GM12875 (cell line): Measurements from ENCODE around the gene COX7A2.

Source experiments
- H3K4me3 ChIP-seq: one replicate; pipeline ENCODE4 v1.5.1; 2011; ENCODE audit warnings: low read depth, low read length, control low read depth
- TF ChIP-seq, protein P1 (sequence below): IDR thresholded peaks from 2 replicates; pipeline ENCODE4 v1.5.1; 2011; ENCODE audit warnings: low read depth, mild to moderate bottlenecking, control low read depth, inconsistent platforms, low read length, moderate library complexity, borderline replicate concordance; ENCODE audit not compliant: insufficient read depth

Gene COX7A2

DNA sequence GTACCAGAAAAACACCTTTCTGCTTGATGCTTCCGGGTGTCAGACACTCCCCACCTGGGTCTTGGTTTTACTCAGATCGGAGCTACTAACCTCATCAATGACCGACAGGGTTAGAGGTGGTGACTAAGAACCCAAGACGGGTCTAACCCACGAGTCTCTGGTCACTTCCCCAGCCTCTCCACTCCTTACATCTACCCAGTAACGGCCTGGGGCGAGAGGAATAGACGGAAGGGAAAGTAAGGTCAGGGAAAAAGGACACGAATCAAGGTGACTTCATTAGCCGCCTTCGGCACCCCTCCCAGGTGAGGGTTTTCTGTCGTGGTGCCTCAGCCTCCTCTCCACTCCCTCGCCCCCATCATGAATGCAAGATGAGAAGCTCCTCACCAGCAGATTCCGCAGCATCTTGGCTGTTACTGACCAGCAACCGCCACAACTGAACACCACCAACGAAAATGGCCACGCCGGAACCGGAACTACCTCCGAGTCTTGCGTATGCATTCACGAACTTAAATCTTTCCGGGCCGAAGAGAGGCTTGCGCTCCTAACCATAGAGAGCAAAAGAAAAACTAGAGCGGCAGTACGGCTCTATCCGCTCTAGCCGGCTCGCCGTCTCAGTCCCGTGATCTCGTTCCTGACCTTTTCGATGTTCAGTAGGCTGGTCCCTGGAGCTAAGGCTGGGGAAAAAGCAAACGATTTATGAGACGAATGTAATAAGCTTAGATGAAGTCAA lies at the start of gene COX7A2:
COX7A2 (minus strand) TSS at position 469 of the 730 bp plus-strand sequence; CDS start at position 402, 67 bp downstream.
- TF ChIP-seq, protein P1, sequence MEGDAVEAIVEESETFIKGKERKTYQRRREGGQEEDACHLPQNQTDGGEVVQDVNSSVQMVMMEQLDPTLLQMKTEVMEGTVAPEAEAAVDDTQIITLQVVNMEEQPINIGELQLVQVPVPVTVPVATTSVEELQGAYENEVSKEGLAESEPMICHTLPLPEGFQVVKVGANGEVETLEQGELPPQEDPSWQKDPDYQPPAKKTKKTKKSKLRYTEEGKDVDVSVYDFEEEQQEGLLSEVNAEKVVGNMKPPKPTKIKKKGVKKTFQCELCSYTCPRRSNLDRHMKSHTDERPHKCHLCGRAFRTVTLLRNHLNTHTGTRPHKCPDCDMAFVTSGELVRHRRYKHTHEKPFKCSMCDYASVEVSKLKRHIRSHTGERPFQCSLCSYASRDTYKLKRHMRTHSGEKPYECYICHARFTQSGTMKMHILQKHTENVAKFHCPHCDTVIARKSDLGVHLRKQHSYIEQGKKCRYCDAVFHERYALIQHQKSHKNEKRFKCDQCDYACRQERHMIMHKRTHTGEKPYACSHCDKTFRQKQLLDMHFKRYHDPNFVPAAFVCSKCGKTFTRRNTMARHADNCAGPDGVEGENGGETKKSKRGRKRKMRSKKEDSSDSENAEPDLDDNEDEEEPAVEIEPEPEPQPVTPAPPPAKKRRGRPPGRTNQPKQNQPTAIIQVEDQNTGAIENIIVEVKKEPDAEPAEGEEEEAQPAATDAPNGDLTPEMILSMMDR, result no peak
- peak within 1 kb of the TSS; percentile 67 for H3K4me3 ChIP-seq

DNA sequence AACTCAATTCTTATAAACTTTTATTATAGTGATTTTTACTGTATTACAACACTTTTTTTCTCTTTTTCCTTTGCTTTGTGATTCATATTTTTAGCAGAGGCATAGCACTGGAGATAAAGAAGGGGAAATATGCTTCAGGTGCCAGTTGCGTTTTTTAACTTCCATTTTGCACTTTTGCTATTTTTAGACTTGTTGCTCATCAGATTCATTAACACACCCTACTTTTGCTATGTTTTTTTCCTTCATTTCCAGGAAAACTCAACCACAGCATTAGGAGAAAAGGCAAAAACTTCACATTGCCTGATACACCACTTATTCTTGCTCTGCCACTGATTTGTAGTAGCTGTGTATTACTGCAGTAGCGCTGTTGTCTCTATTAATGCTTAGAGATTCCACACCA lies 49.0 kb upstream of the COX7A2 start:
- H3K4me3 ChIP-seq, result no peak overlapping the region
- TF ChIP-seq, protein P1, result no peak

DNA sequence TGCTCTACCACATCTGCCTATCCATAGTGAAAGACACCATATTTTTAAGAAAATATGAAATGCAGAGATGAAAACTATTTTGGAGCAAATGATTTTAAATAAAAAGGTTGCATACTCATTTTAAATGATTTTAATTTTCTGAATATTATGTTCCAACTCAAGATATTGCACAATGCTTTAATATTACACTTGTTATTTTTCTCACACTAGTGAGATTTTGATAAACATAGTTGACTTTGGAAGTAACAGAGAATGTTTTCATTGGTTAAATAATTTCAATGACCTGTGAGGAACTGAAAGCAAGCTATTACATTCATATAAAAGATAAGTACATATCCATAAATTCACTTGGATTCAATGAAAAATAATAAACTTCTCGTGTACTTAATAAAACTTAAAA lies 48.1 kb upstream of the COX7A2 start:
- TF ChIP-seq, protein P1, result no peak
- no peak overlapping the region for H3K4me3 ChIP-seq

GRCh38 chr6:75291331-75291730 lies 47.7 kb upstream of the COX7A2 start:
- TF ChIP-seq, protein P1, result no peak
- H3K4me3 ChIP-seq, result no peak overlapping the region

DNA sequence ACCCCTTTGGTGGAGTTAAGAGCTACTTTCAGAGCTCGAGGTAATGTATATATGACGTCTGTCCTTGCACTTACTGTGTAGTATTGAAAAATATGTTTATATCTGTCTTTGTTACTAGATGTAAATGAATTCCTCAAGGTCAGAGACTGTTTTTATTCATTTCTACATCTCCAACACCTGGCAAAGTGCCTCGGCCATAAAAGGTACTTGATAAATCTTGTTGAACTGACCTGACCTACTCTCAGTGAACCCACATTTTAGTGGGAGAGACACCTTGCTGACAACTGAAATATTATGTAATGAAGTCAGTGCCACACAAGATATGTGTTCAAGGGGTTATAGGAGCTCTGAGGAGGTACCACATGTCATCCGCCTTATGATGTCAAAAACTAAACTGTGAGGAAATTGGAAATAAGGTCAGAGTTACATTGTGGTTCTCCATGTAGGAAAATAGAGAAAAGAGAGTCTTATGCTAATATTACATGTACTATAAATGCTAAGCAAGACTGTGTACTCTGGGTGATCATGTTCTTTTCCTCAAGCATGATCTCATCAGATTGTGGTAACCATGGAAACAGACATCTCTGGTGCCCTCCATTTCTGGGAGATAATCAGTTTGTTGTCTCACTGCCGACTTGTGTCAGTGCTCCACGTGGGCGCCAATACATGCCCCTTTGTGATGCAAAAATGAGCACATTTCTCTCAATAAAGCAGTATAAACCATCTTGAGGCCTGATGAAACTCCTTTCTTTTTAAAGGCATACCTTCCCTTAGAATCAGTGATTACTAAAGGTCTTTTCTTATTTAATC lies 46.7 kb upstream of the COX7A2 start:
- TF ChIP-seq, protein P1, result no peak
- no peak overlapping the region for H3K4me3 ChIP-seq

DNA sequence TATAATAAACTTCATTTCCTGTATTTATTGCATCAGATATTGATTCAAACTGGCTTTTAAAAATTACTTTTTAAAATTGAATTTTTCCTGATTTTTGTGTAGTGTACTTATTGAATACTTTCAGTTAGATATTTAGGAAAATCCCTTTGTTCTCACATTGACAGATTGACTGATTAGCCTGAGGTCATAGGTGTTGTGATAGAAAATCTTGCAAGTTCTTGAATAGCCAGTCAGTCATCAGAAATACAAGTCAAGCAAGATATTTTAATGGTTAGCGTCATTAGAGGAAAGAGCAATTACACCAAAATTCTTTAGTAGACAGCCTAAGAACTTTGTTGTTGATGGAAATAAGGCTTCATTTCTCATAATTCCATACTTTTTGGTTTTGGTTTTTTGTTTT lies 44.4 kb upstream of the COX7A2 start:
- TF ChIP-seq, protein P1, result no peak
- no peak overlapping the region for H3K4me3 ChIP-seq
